Osteoblast (primary cell): Measurements from ENCODE around the gene CELF5. TPM values are rescaled to one million over a fixed set of nuclear protein-coding genes. Genes with fewer than 3 reads are reported as not detected.
"Not testable (repeated sequence)": the region's sequence is repeated elsewhere in the genome, so short reads cannot be mapped to it uniquely, and the experiment has no call there.

ENCODE experiments used
- DNase-seq: peaks from one replicate; pipeline ENCODE4 v3.0.0; 2011; ENCODE audit warnings: low spot score, mixed read lengths; ENCODE audit not compliant: insufficient read length; ENCODE audit errors: missing footprints
- H2AFZ ChIP-seq: 2 replicates; pipeline ENCODE4 v1.6.0; 2011; ENCODE audit warnings: mild to moderate bottlenecking, low read length
- H3K27ac ChIP-seq: 2 replicates; pipeline ENCODE4 v1.5.1; 2011; ENCODE audit warnings: mild to moderate bottlenecking, low read depth, low read length, moderate library complexity
- H3K27me3 ChIP-seq: 2 replicates; pipeline ENCODE4 v1.6.0; 2012; ENCODE audit warnings: mild to moderate bottlenecking, control low read depth, inconsistent platforms, low read length, moderate library complexity; ENCODE audit not compliant: insufficient read depth
- H3K36me3 ChIP-seq: 2 replicates; pipeline ENCODE4 v1.5.1; 2011; ENCODE audit warnings: mild to moderate bottlenecking, low read length, control low read depth, moderate library complexity; ENCODE audit not compliant: insufficient read depth
- H3K4me1 ChIP-seq: 2 replicates; pipeline ENCODE4 v1.5.1; 2011; ENCODE audit warnings: mild to moderate bottlenecking, low read length, control low read depth, moderate library complexity; ENCODE audit not compliant: insufficient read depth
- H3K4me2 ChIP-seq: 2 replicates; pipeline ENCODE4 v1.6.0; 2011; ENCODE audit warnings: mild to moderate bottlenecking, low read length; ENCODE audit not compliant: insufficient read depth
- H3K4me3 ChIP-seq: fragments of 200-600 bp; sonication (generic); 3 replicates; pipeline ENCODE4 v1.5.1; 2012; ENCODE audit warnings: mild to moderate bottlenecking, low read length, inconsistent platforms; ENCODE audit not compliant: insufficient read depth
- H3K79me2 ChIP-seq: 2 replicates; pipeline ENCODE4 v1.6.0; 2012; ENCODE audit warnings: mild to moderate bottlenecking, low read length, control low read depth, inconsistent platforms; ENCODE audit not compliant: insufficient read depth
- H3K9me3 ChIP-seq: 2 replicates; pipeline ENCODE4 v1.5.1; 2011; ENCODE audit warnings: low read depth, low read length, control low read depth
- H4K20me1 ChIP-seq: 2 replicates; pipeline ENCODE4 v1.6.0; 2012; ENCODE audit warnings: mild to moderate bottlenecking, low read length, control low read depth; ENCODE audit not compliant: insufficient read depth
- total RNA-seq: library from RNA; depleted of rRNA; stranded (reverse); fragments of >200 nt; gene quantifications from 2 replicates; pipeline ENCODE4 v1.2.3, GENCODE V29; 2012
- TF ChIP-seq, protein P1 (sequence below): IDR thresholded peaks from 2 replicates; pipeline ENCODE4 v1.5.1; 2011; ENCODE audit warnings: mild to moderate bottlenecking, low read depth, low read length, moderate library complexity; ENCODE audit errors: extremely low read depth

CELF5 gene
- total RNA-seq, 1 donor: not detected

DNA sequence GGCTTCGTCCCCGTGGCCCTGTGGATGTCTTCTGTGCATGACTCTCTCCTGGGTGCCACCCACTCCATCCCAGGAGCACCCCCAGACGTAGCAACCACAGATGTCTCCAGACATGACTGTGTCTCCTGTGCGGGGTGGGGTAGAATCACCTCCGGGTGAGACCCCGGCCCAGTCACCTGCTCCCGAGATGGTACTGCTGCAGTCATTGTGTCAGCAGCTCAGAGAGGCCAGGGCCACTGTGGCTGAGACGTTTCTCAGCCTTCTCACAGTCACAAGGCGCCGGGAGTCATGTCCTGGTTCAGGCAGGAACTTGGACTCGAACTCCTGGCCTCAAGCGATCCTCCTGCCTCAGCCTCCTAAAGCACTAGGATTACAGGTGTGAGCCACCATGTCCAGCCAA, 22.1 kb upstream of the CELF5 start:
- no peaks in the 10 kb centered on the region for H3K27me3 ChIP-seq
- H3K4me2 ChIP-seq: no peak overlapping the region
- no peaks in the 10 kb centered on the region for H4K20me1 ChIP-seq
- DNase-seq: no peak
- no peak overlapping the region for H3K27ac ChIP-seq
- no peaks in the 10 kb centered on the region for H3K9me3 ChIP-seq
- TF ChIP-seq, protein P1, sequence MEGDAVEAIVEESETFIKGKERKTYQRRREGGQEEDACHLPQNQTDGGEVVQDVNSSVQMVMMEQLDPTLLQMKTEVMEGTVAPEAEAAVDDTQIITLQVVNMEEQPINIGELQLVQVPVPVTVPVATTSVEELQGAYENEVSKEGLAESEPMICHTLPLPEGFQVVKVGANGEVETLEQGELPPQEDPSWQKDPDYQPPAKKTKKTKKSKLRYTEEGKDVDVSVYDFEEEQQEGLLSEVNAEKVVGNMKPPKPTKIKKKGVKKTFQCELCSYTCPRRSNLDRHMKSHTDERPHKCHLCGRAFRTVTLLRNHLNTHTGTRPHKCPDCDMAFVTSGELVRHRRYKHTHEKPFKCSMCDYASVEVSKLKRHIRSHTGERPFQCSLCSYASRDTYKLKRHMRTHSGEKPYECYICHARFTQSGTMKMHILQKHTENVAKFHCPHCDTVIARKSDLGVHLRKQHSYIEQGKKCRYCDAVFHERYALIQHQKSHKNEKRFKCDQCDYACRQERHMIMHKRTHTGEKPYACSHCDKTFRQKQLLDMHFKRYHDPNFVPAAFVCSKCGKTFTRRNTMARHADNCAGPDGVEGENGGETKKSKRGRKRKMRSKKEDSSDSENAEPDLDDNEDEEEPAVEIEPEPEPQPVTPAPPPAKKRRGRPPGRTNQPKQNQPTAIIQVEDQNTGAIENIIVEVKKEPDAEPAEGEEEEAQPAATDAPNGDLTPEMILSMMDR: no peak
- H3K79me2 ChIP-seq: no peaks in the 10 kb centered on the region
- no peak overlapping the region for H3K4me3 ChIP-seq
- H3K4me1 ChIP-seq: no peaks in the 10 kb centered on the region
- H2AFZ ChIP-seq: no peak overlapping the region
- H3K36me3 ChIP-seq: peaks cover 16% of the 10 kb centered on the region

DNA sequence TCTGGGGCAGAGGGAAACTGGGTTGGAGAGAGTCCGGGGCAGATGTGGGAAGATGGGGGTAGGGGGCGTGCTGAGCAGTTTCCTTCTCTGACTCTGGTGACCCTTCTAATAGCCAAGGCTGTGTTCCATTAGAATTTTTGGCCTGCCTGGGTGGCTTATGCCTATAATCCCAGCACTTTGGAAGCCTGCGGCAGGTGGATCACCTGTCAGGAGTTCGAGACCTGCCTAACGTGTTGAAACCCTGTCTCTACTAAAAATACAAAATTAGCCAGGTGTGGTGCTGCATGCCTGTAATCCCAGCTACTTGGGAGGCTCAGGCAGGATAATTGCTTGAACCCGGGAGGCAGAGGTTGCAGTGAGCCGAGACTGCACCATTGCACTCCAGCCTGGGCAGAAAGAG, 21.6 kb upstream of the CELF5 start:
- not testable (repeated sequence) for H3K9me3 ChIP-seq, H4K20me1 ChIP-seq, H3K27ac ChIP-seq, H3K4me2 ChIP-seq, DNase-seq, H3K4me1 ChIP-seq, H3K27me3 ChIP-seq, H3K4me3 ChIP-seq, H2AFZ ChIP-seq, H3K79me2 ChIP-seq
- H3K36me3 ChIP-seq: peaks cover 18% of the 10 kb centered on the region

DNA sequence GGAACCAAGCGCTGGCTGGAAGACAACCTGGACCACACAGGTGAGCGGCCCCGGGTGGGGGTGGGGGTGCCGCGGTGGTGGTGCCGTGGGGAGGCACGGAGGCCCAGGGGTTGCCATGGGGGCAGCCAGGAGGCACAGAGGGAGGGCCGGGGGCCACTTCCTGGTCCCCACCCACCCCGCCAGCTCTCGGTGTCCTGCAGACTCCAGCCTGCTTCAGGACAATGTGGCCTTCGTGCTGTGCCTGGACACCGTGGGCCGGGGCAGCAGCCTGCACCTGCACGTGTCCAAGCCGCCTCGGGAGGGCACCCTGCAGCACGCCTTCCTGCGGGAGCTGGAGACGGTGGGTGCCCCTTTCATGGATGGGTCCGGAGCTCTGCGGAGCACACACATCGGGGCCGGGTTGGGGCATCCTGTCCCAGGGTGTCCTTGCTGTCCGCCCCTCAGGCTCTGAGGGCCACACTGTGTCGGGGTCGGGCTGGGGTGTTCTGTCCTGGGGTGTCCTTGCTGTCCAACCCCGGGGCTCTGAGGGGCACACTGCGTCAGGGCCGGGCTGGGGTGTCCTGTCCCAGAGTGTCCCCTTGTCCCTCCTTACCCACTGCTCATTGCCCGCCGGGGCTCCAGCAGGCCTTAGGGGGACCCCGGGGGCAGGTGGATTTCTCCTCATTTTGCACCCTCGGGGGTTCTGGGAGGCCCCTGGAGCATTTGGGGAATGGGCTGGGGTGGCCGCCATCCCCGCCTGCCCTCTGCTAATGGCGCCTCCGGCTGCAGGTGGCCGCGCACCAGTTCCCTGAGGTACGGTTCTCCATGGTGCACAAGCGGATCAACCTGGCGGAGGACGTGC, 20.4 kb upstream of the CELF5 start:
- no peaks in the 10 kb centered on the region for H3K4me1 ChIP-seq
- H3K4me3 ChIP-seq: no peak overlapping the region
- H3K36me3 ChIP-seq: peaks cover 18% of the 10 kb centered on the region
- no peak overlapping the region for H3K27ac ChIP-seq
- H4K20me1 ChIP-seq: no peaks in the 10 kb centered on the region
- no peak overlapping the region for H3K4me2 ChIP-seq
- DNase-seq: no peak
- no peaks in the 10 kb centered on the region for H3K9me3 ChIP-seq
- no peaks in the 10 kb centered on the region for H3K79me2 ChIP-seq
- H3K27me3 ChIP-seq: no peaks in the 10 kb centered on the region
- no peak overlapping the region for H2AFZ ChIP-seq
- TF ChIP-seq, protein P1: no peak

DNA sequence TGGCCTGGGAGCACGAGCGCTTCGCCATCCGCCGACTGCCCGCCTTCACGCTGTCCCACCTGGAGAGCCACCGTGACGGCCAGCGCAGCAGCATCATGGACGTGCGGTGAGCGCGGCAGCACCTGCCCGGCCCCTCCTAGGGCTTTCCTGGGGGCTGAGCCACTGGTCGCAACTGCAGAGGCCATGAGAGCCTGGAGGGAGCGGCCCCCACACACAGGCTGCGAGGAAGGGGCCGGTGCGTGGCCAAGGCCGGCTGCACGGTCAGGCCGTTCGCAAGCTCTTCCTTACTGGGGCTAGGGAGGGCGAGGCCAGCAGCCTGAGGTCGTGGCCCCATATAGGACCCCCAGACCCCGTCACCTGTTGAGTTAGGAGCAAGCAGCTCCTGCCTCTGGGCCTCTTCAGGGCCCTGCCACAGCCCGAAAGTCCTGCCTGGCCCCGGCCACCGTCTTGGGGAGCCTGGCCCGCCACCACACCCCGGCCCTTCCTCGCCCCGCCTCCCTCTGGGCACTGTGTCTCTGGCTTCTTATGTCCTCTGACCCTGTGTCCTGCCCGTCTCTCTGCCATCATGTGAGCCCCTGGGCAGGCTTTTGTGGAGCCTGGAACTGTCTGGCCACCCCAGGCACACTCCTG, 19.7 kb upstream of the CELF5 start:
- TF ChIP-seq, protein P1: no peak
- Histone ChIP-seq H3K4me3 (no peak overlapping the region), H2AFZ (no peak overlapping the region), H3K4me1 (no peaks in the 10 kb centered on the region), H3K27me3 (no peaks in the 10 kb centered on the region), H4K20me1 (peaks cover under 1% of the 10 kb centered on the region), H3K4me2 (no peak overlapping the region), H3K36me3 (peaks cover 15% of the 10 kb centered on the region), H3K27ac (no peak overlapping the region), H3K9me3 (no peaks in the 10 kb centered on the region), H3K79me2 (no peaks in the 10 kb centered on the region)
- no peak for DNase-seq
